T-helper 2 cell treated with Interferon-gamma antibody and Interleukin-4, amounts not matched to agents 5 μg/mL and 100 μg/mL, for 36 hours (primary cell): ENCODE results near the gene RARS2.

Experiments
- DNase-seq: peaks from one replicate; pipeline ENCODE4 v3.0.0; 2021; ENCODE audit warnings: low spot score
- H3K27ac Mint-ChIP-seq: one replicate; pipeline ENCODE4 v1.8.0; 2021; ENCODE audit warnings: mild to moderate bottlenecking, mixed read lengths
- H3K27me3 Mint-ChIP-seq: one replicate; pipeline ENCODE4 v1.8.0; 2021; ENCODE audit warnings: low read depth, mixed read lengths
- H3K36me3 Mint-ChIP-seq: one replicate; pipeline ENCODE4 v1.8.0; 2021; ENCODE audit warnings: low read depth, mixed read lengths
- H3K4me1 Mint-ChIP-seq: one replicate; pipeline ENCODE4 v1.8.0; 2021; ENCODE audit warnings: low read depth, mixed read lengths
- H3K4me3 Mint-ChIP-seq: one replicate; pipeline ENCODE4 v1.8.0; 2022; ENCODE audit warnings: mild to moderate bottlenecking, moderate library complexity, mixed read lengths
- H3K9me3 Mint-ChIP-seq: one replicate; pipeline ENCODE4 v1.8.0; 2021; ENCODE audit warnings: mixed read lengths

Gene RARS2

DNA sequence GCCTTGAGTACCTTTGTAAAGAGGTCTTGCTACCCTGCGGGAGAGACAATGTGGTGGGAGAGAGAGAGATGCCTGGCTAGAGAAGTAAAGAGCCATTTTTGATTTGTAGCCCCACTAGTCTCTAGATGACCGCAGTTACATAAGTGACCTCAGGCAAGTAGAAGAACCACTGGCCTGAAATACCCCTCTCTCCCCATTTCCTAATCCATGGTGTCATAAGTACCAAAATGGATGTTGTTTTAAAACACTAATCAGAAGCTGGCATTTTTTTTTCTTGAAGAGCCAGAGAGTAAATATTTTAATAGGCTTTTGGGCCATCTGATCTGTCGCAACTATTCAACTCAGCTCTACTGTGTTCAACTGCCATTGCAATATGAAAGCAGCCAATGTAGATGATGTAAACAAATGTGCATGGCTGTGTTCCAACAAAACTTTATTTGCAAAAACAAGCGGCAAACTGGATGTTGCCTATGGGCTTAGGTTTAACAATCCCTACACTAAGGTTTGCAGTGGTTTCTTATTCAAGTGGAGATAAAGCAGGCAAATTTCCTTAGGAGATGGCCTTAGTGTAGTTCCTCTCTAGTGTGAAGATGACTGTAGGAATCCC lies 36.5 kb downstream of the RARS2 start:
- no peaks in the 10 kb centered on the region for H3K9me3 Mint-ChIP-seq
- DNase-seq = no peak
- no peaks in the 10 kb centered on the region for H3K27me3 Mint-ChIP-seq
- peaks cover 5% of the 10 kb centered on the region for H3K4me1 Mint-ChIP-seq
- H3K27ac Mint-ChIP-seq = no peak overlapping the region
- peaks cover 43% of the 10 kb centered on the region for H3K36me3 Mint-ChIP-seq
- H3K4me3 Mint-ChIP-seq = no peak overlapping the region

- peaks cover 5% of the 10 kb centered on the region for H3K4me1 Mint-ChIP-seq
- no peak for DNase-seq
- peaks cover 36% of the 10 kb centered on the region for H3K36me3 Mint-ChIP-seq
- H3K27ac Mint-ChIP-seq = no peak overlapping the region
- H3K4me3 Mint-ChIP-seq = no peak overlapping the region
- H3K27me3 Mint-ChIP-seq = no peaks in the 10 kb centered on the region
- no peaks in the 10 kb centered on the region for H3K9me3 Mint-ChIP-seq
Measured at GRCh38 chr6:87551799-87552198, 38.0 kb downstream of the RARS2 start.

GRCh38 chr6:87544474-87544735 lies 45.4 kb downstream of the RARS2 start:
- peaks cover 51% of the 10 kb centered on the region for H3K36me3 Mint-ChIP-seq
- no peak for DNase-seq
- no peaks in the 10 kb centered on the region for H3K27me3 Mint-ChIP-seq
- H3K4me3 Mint-ChIP-seq = no peak overlapping the region
- peaks cover 10% of the 10 kb centered on the region for H3K9me3 Mint-ChIP-seq
- H3K4me1 Mint-ChIP-seq = peaks cover 3% of the 10 kb centered on the region
- H3K27ac Mint-ChIP-seq = no peak overlapping the region

GRCh38 chr6:87543696-87544473 lies 45.9 kb downstream of the RARS2 start:
- H3K27me3 Mint-ChIP-seq = no peaks in the 10 kb centered on the region
- peaks cover 13% of the 10 kb centered on the region for H3K9me3 Mint-ChIP-seq

DNA sequence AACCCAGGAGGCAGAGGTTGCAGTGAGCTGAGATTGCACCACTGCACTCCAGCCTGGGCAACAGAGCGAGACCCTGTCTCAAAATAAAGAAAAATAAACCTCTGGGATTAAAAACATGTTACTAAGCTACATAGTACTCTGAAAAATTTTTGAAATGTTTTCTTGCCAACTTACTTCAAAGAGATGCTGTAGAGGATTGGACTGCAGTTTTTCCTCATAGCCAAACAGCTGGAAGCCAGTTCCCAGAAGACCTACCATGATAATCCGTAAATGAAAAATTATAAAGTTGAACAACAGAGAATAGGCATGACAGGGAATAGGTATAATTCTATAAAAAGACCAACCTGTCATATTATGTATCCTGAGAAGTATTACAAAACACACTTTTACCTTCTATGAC lies 48.0 kb downstream of the RARS2 start:
- H3K27me3 Mint-ChIP-seq = no peaks in the 10 kb centered on the region
- no peak overlapping the region for H3K4me3 Mint-ChIP-seq
- H3K36me3 Mint-ChIP-seq = peaks cover 64% of the 10 kb centered on the region
- H3K4me1 Mint-ChIP-seq = peaks cover 3% of the 10 kb centered on the region
- peaks cover 13% of the 10 kb centered on the region for H3K9me3 Mint-ChIP-seq
- H3K27ac Mint-ChIP-seq = no peak overlapping the region
- DNase-seq = no peak

More at GRCh38 chr6:87543696-87544473, 45.9 kb downstream of the RARS2 start:
- no peak overlapping the region for H3K4me3 Mint-ChIP-seq
- DNase-seq = no peak
- H3K27ac Mint-ChIP-seq = no peak overlapping the region
- peaks cover 56% of the 10 kb centered on the region for H3K36me3 Mint-ChIP-seq
- H3K4me1 Mint-ChIP-seq = peaks cover 3% of the 10 kb centered on the region

- no peak overlapping the region for H3K4me3 Mint-ChIP-seq
- H3K27me3 Mint-ChIP-seq = no peaks in the 10 kb centered on the region
- no peak for DNase-seq
- peaks cover 13% of the 10 kb centered on the region for H3K9me3 Mint-ChIP-seq
- no peak overlapping the region for H3K27ac Mint-ChIP-seq
- H3K36me3 Mint-ChIP-seq = peaks cover 62% of the 10 kb centered on the region
- peaks cover 3% of the 10 kb centered on the region for H3K4me1 Mint-ChIP-seq
Measured at GRCh38 chr6:87541041-87541440, 48.7 kb downstream of the RARS2 start.

DNA sequence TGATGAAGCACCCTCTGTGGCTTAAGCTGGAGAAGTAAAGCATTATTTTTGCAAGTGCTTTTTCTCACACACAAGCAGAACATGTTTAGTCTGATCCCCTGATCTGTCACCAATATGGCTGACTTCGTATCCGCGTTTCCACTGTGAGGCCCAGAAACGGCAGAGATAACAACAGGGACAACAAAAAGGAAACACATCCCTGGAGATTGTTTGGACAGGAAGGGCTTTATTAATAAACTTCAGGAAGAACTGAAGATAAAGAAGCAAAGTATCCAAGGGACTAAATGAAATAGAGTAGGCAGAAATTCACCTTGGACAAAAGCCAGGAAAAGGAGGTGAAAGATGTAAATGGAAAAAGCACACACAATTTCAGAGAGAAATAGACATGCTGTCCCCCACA lies 49.2 kb downstream of the RARS2 start:
- no peak overlapping the region for H3K27ac Mint-ChIP-seq
- DNase-seq = no peak
- no peaks in the 10 kb centered on the region for H3K27me3 Mint-ChIP-seq
- no peak overlapping the region for H3K4me3 Mint-ChIP-seq
- H3K9me3 Mint-ChIP-seq = peaks cover 13% of the 10 kb centered on the region
- peaks cover 58% of the 10 kb centered on the region for H3K36me3 Mint-ChIP-seq
- peaks cover 3% of the 10 kb centered on the region for H3K4me1 Mint-ChIP-seq

- H3K4me1 Mint-ChIP-seq = peaks cover 1% of the 10 kb centered on the region
- H3K9me3 Mint-ChIP-seq = peaks cover 13% of the 10 kb centered on the region
- no peak for DNase-seq
- no peak overlapping the region for H3K4me3 Mint-ChIP-seq
- H3K27me3 Mint-ChIP-seq = no peaks in the 10 kb centered on the region
- peaks cover 51% of the 10 kb centered on the region for H3K36me3 Mint-ChIP-seq
- H3K27ac Mint-ChIP-seq = no peak overlapping the region
Measured at GRCh38 chr6:87539554-87539953, 50.2 kb downstream of the RARS2 start.

- no peak overlapping the region for H3K27ac Mint-ChIP-seq
- peaks cover 46% of the 10 kb centered on the region for H3K36me3 Mint-ChIP-seq
- H3K9me3 Mint-ChIP-seq = peaks cover 13% of the 10 kb centered on the region
- no peak for DNase-seq
- H3K4me1 Mint-ChIP-seq = no peaks in the 10 kb centered on the region
- H3K27me3 Mint-ChIP-seq = no peaks in the 10 kb centered on the region
- no peak overlapping the region for H3K4me3 Mint-ChIP-seq
Measured at GRCh38 chr6:87538510-87539260, 51.1 kb downstream of the RARS2 start.

GRCh38 chr6:87534377-87535047 lies 55.3 kb downstream of the RARS2 start:
- Mint-ChIP-seq H3K4me3 (no peak overlapping the region), H3K27ac (no peak overlapping the region), H3K36me3 (peaks cover 30% of the 10 kb centered on the region), H3K27me3 (no peaks in the 10 kb centered on the region), H3K4me1 (peaks cover 2% of the 10 kb centered on the region), H3K9me3 (peaks cover 4% of the 10 kb centered on the region)
- no peak for DNase-seq

- Mint-ChIP-seq H3K9me3 (no peaks in the 10 kb centered on the region), H3K27me3 (no peaks in the 10 kb centered on the region), H3K4me3 (no peak overlapping the region), H3K4me1 (peaks cover 4% of the 10 kb centered on the region), H3K27ac (no peak overlapping the region), H3K36me3 (peaks cover 29% of the 10 kb centered on the region)
- no peak for DNase-seq
Measured at GRCh38 chr6:87529221-87529620, 60.6 kb downstream of the RARS2 start.

DNA sequence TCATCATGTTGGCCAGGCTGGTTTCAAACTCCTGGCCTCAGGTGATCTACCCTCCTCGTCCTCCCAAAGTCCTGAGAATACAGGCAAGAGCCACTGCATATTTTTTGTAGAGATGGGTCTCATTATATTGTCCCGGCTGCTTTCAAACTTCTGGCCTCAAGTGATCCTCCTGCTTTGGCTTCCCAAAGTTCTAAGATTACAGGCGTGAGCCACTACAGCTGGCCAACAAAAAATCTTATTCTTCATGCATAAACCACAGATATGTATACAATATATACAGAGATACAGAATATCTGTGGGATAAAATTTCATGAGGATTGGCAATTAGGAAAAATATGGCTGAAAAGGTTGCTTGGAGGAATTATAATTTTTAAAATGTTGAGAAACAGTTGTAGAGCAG lies 67.1 kb downstream of the RARS2 start:
- H3K36me3 Mint-ChIP-seq = peaks cover 37% of the 10 kb centered on the region
- H3K4me3 Mint-ChIP-seq = no peak overlapping the region
- H3K27me3 Mint-ChIP-seq = no peaks in the 10 kb centered on the region
- H3K4me1 Mint-ChIP-seq = peaks cover 2% of the 10 kb centered on the region
- DNase-seq = no peak
- no peak overlapping the region for H3K27ac Mint-ChIP-seq
- H3K9me3 Mint-ChIP-seq = no peaks in the 10 kb centered on the region

GRCh38 chr6:87518453-87518852 lies 71.3 kb downstream of the RARS2 start:
- DNase-seq = no peak
- peaks cover 9% of the 10 kb centered on the region for H3K4me1 Mint-ChIP-seq
- no peaks in the 10 kb centered on the region for H3K9me3 Mint-ChIP-seq
- no peak overlapping the region for H3K27ac Mint-ChIP-seq
- no peaks in the 10 kb centered on the region for H3K27me3 Mint-ChIP-seq
- H3K4me3 Mint-ChIP-seq = no peak overlapping the region
- H3K36me3 Mint-ChIP-seq = peaks cover 44% of the 10 kb centered on the region

GRCh38 chr6:87514831-87515230 lies 75.0 kb downstream of the RARS2 start:
- Mint-ChIP-seq H3K27me3 (no peaks in the 10 kb centered on the region), H3K9me3 (no peaks in the 10 kb centered on the region), H3K4me3 (peak overlapping the region; percentile 5), H3K27ac (peak overlapping the region; percentile 10), H3K36me3 (peaks cover 45% of the 10 kb centered on the region), H3K4me1 (peaks cover 9% of the 10 kb centered on the region)
- no peak for DNase-seq
